GM21447 (cell line): ENCODE data around the gene HEXIM2.
"Not testable (repeated sequence)": the region's sequence is repeated elsewhere in the genome, so short reads cannot be mapped to it uniquely, and the experiment has no call there.

ENCODE experiments used
- ATAC-seq: cut with Tn5 transposase; IDR thresholded peaks from one replicate; pipeline ENCODE4 v1.9.1; 2021; ENCODE audit not compliant: unreplicated experiment

The HEXIM2 gene

DNA sequence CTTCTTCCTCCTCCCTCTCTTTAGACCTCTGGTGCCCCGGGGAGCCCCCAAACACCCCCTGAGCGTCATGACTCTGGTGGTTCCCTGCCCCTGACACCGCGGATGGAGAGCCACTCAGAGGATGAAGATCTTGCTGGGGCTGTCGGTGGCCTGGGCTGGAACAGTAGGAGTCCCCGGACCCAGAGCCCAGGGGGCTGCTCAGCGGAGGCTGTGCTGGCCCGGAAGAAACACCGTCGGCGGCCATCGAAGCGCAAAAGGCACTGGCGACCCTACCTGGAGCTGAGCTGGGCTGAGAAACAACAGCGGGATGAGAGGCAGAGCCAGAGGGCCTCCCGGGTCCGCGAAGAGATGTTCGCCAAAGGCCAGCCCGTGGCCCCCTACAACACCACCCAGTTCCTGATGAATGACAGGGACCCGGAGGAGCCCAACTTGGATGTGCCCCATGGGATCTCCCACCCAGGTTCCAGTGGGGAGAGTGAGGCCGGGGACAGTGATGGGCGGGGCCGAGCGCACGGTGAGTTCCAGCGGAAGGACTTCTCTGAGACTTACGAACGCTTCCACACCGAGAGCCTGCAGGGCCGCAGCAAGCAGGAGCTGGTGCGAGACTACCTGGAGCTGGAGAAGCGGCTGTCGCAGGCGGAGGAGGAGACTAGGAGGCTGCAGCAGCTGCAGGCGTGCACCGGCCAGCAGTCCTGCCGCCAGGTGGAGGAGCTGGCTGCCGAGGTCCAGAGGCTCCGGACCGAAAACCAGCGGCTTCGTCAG, 7.5 kb downstream of the HEXIM2 start:
- ATAC-seq = no peak

- ATAC-seq = no peak
Observed at GRCh38 chr17:45170280-45170930, 8.7 kb downstream of the HEXIM2 start.

DNA sequence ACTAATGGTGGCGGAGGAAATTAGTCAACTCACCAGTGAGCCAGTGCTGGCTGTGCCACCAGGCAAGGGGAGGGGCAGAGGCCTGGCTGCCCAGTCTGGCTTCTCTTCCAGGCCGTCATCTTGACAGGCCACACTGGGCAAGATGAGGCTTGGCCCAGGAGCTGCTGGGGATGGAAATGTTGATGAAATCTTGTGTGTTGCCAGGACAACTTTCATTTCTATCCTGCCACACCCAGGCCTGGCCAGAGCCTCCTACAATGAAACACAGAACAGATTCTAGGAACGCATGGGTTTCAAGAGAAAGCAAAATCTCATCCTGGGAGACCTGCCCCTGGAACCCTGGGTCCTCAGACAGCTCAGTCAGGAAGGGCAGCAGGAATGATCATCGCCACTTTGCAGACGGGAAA, 9.3 kb downstream of the HEXIM2 start:
- ATAC-seq = no peak

- no peak for ATAC-seq
Observed at GRCh38 chr17:45171338-45172231, 9.9 kb downstream of the HEXIM2 start.

- no peak for ATAC-seq
Observed at GRCh38 chr17:45172232-45172540, 10.5 kb downstream of the HEXIM2 start.

- peak; percentile 45 for ATAC-seq
Observed at GRCh38 chr17:45172541-45173286, 11.0 kb downstream of the HEXIM2 start.

DNA sequence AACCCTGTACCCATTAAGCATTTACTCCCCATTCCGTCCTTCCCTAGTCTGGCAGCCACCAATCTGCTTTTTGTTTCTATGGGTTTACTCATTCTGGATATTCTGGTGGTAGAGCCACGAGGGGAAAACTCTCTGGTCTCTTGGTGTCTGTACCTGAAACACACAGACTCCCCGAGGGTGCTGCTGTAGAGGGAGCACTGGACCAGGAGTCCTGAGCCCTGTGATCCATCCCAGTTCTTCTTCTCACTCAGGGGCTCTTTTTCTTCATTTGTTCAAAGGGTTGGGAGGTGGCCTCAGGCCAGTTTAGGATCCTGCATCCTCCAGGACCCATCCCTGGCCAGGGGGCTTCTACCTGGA, 14.1 kb downstream of the HEXIM2 start:
- ATAC-seq = no peak

- no peak for ATAC-seq
Observed at GRCh38 chr17:45177563-45177962, 15.9 kb downstream of the HEXIM2 start.

DNA sequence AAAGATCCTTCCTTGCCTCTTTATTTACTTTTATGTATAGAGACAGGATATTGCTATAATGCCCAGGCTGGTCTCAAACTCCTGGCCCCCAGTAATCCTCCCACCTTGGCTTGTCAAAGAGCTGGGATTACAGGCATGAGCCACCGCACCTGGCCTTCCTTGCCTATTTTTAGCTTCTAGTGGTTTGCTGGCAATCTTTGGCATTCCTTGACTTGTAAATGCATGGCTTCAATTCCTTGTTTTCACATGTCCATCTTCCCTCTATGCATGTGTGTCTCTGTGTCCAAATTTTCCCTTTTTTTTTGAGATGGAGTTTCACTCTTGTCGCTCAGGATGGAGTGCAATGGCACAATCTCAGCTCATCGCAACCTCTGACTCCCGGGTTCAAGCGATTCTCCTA, 22.5 kb downstream of the HEXIM2 start:
- no peak for ATAC-seq

DNA sequence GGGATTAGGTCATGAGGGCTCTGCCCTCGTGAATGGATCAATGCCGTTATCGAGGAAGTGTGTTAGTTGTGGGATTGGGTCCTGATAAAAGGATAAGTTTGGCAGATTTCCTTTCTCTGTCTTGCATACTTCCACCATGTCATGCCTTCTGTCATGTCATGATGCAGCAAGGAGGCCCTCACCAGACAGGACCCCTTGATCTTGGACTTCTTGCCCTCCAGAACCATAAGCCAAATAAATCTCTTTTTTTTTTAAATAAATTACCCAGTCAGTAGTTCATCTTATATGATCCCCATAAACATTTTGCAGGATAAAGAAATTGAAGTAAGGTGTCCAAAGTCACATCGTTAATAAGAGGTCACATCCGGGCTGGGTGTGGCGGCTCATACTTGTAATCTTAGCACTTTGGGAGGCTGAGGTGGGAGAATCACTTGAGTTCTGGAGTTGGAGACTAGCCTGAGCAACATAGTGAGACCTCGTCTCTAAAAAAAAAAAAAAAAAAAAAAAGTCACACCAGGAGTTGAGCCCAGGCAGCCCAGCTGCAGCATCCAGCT, 25.2 kb downstream of the HEXIM2 start:
- ATAC-seq = no peak

DNA sequence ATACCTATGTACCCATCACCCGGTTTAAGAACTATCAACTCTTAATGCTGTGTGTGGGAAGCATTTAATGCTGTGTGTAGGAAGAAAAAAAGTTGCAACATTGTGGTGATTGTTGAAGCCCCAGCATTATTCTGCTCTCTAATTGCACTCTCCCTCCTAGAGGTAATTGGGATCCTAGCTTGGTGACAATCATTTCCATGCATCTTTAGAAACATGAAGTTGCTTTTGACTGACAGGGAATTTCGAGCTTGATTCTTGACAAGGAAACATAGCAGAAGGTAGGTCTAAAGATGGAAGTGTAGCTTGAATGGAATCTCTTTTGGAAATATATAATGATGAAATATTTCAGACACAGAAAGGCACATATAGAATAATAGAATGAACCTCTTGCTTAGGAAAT, 27.3 kb downstream of the HEXIM2 start:
- no peak for ATAC-seq

DNA sequence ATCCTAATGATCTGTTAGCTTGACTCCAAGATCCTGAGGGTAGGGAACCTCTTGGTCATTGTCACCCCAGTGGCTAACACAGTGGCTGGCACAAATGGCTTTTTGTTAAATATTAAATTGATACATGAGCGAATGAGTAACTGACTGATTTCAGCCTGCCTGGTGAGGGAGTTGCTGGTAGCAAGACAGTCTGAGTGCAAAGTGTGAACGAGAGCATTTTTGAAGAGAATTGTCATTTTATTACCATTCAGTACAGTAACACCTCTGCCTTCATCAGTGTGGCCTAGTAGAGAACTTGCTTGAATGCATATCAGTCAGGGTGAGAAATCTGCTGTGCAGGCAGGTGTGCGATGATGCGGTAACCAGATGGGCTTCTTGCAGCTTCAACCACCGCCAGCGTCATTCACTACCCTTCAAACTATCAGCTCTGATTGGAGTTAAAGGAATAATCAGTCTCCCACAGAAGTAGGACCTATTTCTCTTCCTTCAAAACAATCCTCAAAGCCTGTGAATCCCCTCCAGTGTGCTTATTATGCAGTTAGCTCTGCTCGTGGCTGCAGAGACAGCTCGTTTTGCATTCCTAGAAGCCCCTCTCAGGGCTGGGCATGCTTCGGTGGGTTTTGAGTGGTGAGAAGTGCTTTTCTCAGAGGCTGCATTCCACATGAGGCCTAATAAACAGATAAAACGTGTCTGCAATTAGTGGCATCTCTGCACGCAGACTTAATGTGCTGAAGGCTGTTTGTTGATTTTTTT, 29.0 kb downstream of the HEXIM2 start:
- ATAC-seq = no peak

- ATAC-seq = no peak
Observed at GRCh38 chr17:45195424-45195823, 33.7 kb downstream of the HEXIM2 start.

DNA sequence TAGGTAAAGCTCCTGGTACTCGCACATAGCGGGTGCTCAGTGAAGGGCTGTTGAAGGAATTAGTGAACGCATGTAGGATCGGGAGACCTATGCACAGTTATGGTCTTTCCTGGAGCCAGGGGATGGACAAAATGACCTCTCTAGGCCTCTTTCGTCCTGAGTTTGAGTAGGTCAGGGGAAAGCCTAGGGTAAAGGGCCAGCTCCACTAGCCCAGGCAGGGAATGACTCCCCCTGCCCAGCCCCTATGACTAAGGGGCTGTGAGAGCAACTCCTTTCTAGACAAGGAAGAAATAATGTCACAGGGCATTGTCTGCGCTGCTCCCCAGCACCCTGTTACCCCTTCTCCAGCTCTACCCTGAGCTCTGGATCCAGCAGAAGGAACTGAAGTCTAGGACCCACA, 35.4 kb downstream of the HEXIM2 start:
- no peak for ATAC-seq

- peak; percentile 72 for ATAC-seq
Observed at GRCh38 chr17:45197555-45198334, 36.1 kb downstream of the HEXIM2 start.

GRCh38 chr17:45200701-45201100, 39.0 kb downstream of the HEXIM2 start:
- ATAC-seq = no peak

DNA sequence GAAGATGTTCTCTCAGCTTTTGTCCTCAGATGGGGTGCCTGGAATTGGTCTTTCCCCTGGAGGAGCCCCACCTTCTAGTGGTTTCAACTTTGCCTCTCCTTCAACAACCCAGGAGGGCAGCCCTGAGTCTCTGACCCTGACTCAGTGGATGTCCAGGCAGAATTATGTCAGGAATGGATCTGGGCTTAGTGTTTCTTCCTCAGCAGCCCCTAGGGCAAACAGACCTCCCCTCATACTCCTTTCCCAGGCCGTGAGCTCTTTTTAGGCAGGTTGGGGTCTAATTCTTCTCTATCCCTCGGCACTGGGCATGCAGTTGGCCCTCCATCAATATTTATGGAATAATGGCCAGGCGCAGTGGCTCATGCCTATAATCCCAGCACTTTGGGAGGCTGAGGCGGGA, 39.8 kb downstream of the HEXIM2 start:
- ATAC-seq = no peak

- not testable (repeated sequence) for ATAC-seq
Observed at GRCh38 chr17:45201880-45202279, 40.2 kb downstream of the HEXIM2 start.

DNA sequence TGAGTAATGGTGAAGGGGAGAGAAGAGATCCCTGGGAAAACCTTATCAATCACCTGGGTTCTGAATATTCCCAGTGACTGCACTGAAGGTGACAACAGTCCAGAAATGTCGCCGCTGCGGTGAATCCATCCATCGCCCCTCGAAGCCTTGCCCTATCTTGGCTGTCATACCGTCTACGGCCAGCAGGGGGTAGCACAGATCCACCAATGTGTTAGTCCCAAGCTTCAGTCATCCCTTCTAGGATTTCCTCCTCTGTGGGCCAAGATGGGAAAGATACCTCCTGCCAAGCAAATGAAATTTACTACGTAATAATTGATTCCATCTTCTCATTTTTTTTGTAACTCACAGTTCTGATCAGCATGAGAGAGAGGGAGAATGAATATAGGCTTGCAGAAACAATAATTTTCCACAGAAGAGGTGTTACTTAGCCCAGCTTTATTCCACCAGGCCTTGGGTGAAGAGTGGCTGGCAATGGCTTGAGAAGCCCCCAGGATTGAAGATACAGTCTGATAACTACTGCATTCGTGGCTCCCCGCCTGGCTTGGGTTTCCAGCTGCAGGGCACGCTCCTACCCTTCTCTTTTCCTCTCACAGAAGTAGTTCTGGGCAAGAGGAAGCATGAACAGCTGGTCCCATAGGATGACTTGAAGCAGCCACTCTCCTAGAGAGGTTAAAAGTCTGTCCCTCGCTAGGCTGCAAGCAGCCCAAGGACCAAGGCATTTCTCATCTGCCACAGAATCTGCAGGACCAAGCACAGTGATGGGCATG, 57.4 kb downstream of the HEXIM2 start:
- no peak for ATAC-seq
